Lung (tissue), 12 donors: ENCODE data around the gene SENP7. TPM values are rescaled to one million over a fixed set of nuclear protein-coding genes. Genes with fewer than 3 reads are reported as not detected.

Experiments used
- ATAC-seq: fragments of 200-7000 bp; cut with Tn5 transposase; one replicate; pipeline ENCODE4 v1.9.1; 2020; ENCODE audit warnings: moderate number of reproducible peaks; ENCODE audit not compliant: insufficient read depth, low FRiP score
- DNase-seq, 3 donors: peaks; one replicate each; pipeline ENCODE4 v3.0.0-alpha.2; 2013 to 2017
- H3K27ac ChIP-seq, 2 donors: one replicate each; pipeline ENCODE4 v1.5.1; 2013; ENCODE audit warnings: mild to moderate bottlenecking in 2 of 2, moderate library complexity in 2 of 2, control low read depth in 1 of 2, inconsistent platforms in 1 of 2, low read depth in 1 of 2, low read length in 1 of 2
- H3K27me3 ChIP-seq, 3 donors: one replicate each; pipeline ENCODE4 v1.5.1; 2013; ENCODE audit warnings: low read length in 2 of 3; ENCODE audit not compliant: control insufficient read depth in 3 of 3, insufficient read depth in 3 of 3
- H3K36me3 ChIP-seq, 4 donors: one replicate each; pipeline ENCODE4 v1.5.1; 2013; ENCODE audit warnings: low read length in 4 of 4, mild to moderate bottlenecking in 1 of 4, moderate library complexity in 1 of 4; ENCODE audit not compliant: control insufficient read depth in 4 of 4, insufficient read depth in 4 of 4
- H3K4me1 ChIP-seq, 5 donors: one replicate each; pipeline ENCODE4 v1.5.1; 2013; ENCODE audit warnings: low read length in 5 of 5, mild to moderate bottlenecking in 2 of 5, moderate library complexity in 1 of 5; ENCODE audit not compliant: control insufficient read depth in 5 of 5, insufficient read depth in 5 of 5
- H3K4me3 ChIP-seq: one replicate; pipeline ENCODE4 v1.5.1; 2013; ENCODE audit warnings: mild to moderate bottlenecking, control low read depth, moderate library complexity
- H3K9ac ChIP-seq, 2 donors: one replicate each; pipeline ENCODE4 v1.5.1; 2013; ENCODE audit warnings: low read length in 2 of 2, control low read depth in 1 of 2; ENCODE audit not compliant: insufficient read depth in 1 of 2
- H3K9me3 ChIP-seq, 4 donors: one replicate each; pipeline ENCODE4 v1.5.1; 2013; ENCODE audit warnings: low read length in 3 of 4, mild to moderate bottlenecking in 1 of 4, moderate library complexity in 1 of 4; ENCODE audit not compliant: control insufficient read depth in 4 of 4, insufficient read depth in 3 of 4
- CTCF ChIP-seq: IDR thresholded peaks from 2 replicates; pipeline ENCODE4 v1.5.1; 2012; ENCODE audit warnings: mild to moderate bottlenecking; ENCODE audit errors: control extremely low read depth, extremely low read depth
- WGBS, 2 donors: extraction: QIAGEN DNeasy Blood & Tissue Kit; methylation state at CpG; one replicate each; pipeline ENCODE4 v1.1.7; 2013; 5-methylcytosine and 5-hydroxymethylcytosine counted together
- polyA plus RNA-seq, 2 donors: library from polyadenylated mRNA; stranded (reverse); fragments of 200-250 nt; gene quantifications; one replicate each; pipeline ENCODE4 v1.2.1, GENCODE V29; 2013
- total RNA-seq, 2 donors: library from RNA; depleted of rRNA in 1 of 2; stranded (reverse); fragments of >200 nt in 1 of 2; gene quantifications; one replicate each; pipeline ENCODE4 v1.2.1, GENCODE V29; 2014 to 2021
- donor health status: control.
- donor health status: control.
- donor health status: Bipolar disorder and iron deficiency.
- donor health status: healthy.
- donor health status: DM: yes; HTN: yes; CAD: no.

The SENP7 gene
- total and polyA plus RNA-seq, 4 donors: 6.0 to 73.9 (median 11.8) TPM

DNA sequence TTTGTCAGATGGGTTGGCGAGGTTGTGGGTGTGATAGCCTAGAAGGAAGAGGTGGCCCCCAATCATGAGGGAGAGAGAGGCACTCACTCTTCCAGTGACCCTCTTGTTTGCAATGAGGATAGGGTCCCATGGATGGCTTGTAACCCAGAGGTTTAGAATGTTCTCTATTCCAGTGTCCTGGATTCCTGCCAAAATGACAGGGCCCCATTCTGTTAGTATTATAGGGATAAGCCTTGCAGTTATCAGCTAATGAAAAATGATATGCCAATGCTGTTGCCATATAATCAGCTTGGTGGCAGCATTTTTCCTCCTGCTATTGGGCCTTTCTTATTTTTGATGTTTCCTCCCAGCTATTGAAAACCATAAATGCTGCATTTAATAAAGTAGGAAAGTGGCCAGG lies 23.3 kb upstream of the SENP7 start:
- Histone ChIP-seq H3K9ac (no peak overlapping the region), H3K4me1 (no peaks in the 10 kb centered on the region), H3K4me3 (no peak overlapping the region), H3K27ac (no peak overlapping the region), H3K27me3 (no peaks in the 10 kb centered on the region), H3K9me3 (no peaks in the 10 kb centered on the region), H3K36me3 (no peaks in the 10 kb centered on the region)
- WGBS, 2 donors: 93% methylated on average over 1 of the region's 1 CpG
- ATAC-seq: no peak
- TF ChIP-seq CTCF: no peak
- no peak for DNase-seq

DNA sequence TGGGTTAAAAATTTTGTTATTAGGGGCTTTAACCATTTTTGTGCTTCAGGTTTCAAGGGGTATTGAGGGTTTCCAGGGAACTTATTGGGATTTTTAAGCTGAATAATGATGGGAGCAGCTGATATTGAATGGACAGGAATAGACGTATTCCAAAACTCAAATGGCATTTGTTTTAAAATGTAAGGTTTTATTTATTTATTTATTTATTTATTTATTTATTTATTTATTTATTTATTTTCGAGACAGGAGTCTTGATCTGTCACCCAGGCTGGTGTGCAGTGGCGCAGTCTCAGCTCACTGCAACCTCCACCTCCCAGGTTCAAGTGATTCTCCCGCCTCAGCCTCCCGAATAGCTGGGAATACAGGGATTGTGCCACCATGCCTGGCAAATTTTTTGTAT lies 22.2 kb upstream of the SENP7 start:
- no peak overlapping the region for H3K27ac ChIP-seq
- no peak overlapping the region for H3K9ac ChIP-seq
- ATAC-seq (no peak), DNase-seq (no peak)
- peaks cover 0 to 3% (median 0%) of the 10 kb centered on the region in 4 donors for H3K9me3 ChIP-seq
- H3K4me1 ChIP-seq: no peaks in the 10 kb centered on the region
- H3K27me3 ChIP-seq: no peaks in the 10 kb centered on the region
- 72 to 86% methylated on average over 5 of the region's 5 CpGs for WGBS, 2 donors
- no peak overlapping the region for H3K4me3 ChIP-seq
- no peak for TF ChIP-seq CTCF
- no peaks in the 10 kb centered on the region for H3K36me3 ChIP-seq

- H3K27ac ChIP-seq: no peak overlapping the region
- H3K4me1 ChIP-seq: no peaks in the 10 kb centered on the region
- no peaks in the 10 kb centered on the region for H3K27me3 ChIP-seq
- peaks cover 0 to 3% (median 0%) of the 10 kb centered on the region in 4 donors for H3K9me3 ChIP-seq
- H3K36me3 ChIP-seq: no peaks in the 10 kb centered on the region
- 79 to 97% methylated on average over 1 of the region's 1 CpG for WGBS, 2 donors
- no peak for ATAC-seq
- H3K9ac ChIP-seq: no peak overlapping the region
- no peak for TF ChIP-seq CTCF
- no peak overlapping the region for H3K4me3 ChIP-seq
- DNase-seq: no peak
Observed at GRCh38 chr3:101533603-101533968, 20.6 kb upstream of the SENP7 start.
